Vagina (tissue), 2 donors: ENCODE results near the gene RNASE7.

Experiments used
- CTCF ChIP-seq, 3 experiments: fragments of 450-650 bp in 2 of 3; fragments of 200-600 bp in 1 of 3; sonication (generic) in 1 of 3; IDR thresholded peaks; one replicate each; pipeline ENCODE4 v1.5.1; 2017 to 2019; ENCODE audit warnings: antibody characterized with exemption in 3 of 3, mild to moderate bottlenecking in 2 of 3, moderate library complexity in 2 of 3
- POLR2A ChIP-seq, 2 donors: fragments of 450-650 bp; IDR thresholded peaks; one replicate each; pipeline ENCODE4 v1.6.1; 2017; ENCODE audit warnings: antibody characterized with exemption in 2 of 2, mild to moderate bottlenecking in 2 of 2, moderate library complexity in 2 of 2

- TF ChIP-seq CTCF (IDR thresholded peaks at IDR 0.05) (no peak), POLR2A (IDR thresholded peaks at IDR 0.05) (no peak)
These were observed 14.5 kb downstream of the RNASE7 start for GRCh38 chr14:21056520-21057163.
